Activated naive CD4-positive, alpha-beta T cell treated with anti-CD3 and anti-CD28 coated beads, Interleukin-2, amount 10 ng/mL, durations not matched to agents 7 days and 5 days (primary cell): ENCODE data around the gene SART3.
"Not testable (repeated sequence)": the region's sequence is repeated elsewhere in the genome, so short reads cannot be mapped to it uniquely, and the experiment has no call there.

Source experiments
- CTCF ChIA-PET: fragments of 350-600 bp; sonication (Branson Sonifier 250); formaldehyde crosslinking; loops from one replicate; lab custom pipeline; 2021; ENCODE audit warnings: antibody characterized with exemption; lab: Charles Lee
- DNase-seq: peaks from one replicate; pipeline ENCODE4 v3.0.0-alpha.2; 2020
- H3K27ac Mint-ChIP-seq: one replicate; pipeline ENCODE4 v1.8.0; 2021; ENCODE audit warnings: mild to moderate bottlenecking, moderate library complexity, mixed read lengths
- H3K27me3 Mint-ChIP-seq: one replicate; pipeline ENCODE4 v1.8.0; 2021; ENCODE audit warnings: mild to moderate bottlenecking, mixed read lengths
- H3K36me3 Mint-ChIP-seq: one replicate; pipeline ENCODE4 v1.8.0; 2021; ENCODE audit warnings: mixed read lengths
- H3K4me1 Mint-ChIP-seq: one replicate; pipeline ENCODE4 v1.8.0; 2021; ENCODE audit warnings: mixed read lengths
- H3K4me3 Mint-ChIP-seq: one replicate; pipeline ENCODE4 v1.8.0; 2021; ENCODE audit warnings: mild to moderate bottlenecking, moderate library complexity, mixed read lengths
- H3K9me3 Mint-ChIP-seq: one replicate; pipeline ENCODE4 v1.8.0; 2021; ENCODE audit warnings: mixed read lengths

Gene SART3

DNA sequence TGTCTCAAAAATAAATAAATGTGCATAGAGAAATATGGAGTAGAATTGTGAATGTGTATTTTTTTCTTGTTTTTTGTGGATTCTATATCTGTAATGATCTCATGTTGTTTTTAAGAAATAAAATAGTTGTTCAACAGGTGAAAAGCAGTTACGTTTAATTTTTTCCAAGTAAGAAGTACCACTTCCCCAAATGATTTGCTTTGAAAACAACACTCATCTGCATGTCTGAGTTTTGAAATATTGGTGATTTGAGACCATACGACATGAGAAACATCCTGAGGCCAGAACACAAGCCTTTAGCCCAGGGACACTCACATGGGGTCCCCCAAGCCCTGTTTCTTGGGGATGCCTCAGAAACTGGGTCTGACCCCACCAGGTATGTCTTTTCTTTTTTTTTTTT lies 50.1 kb downstream of the SART3 start:
- DNase-seq = no peak
- peaks cover 23% of the 10 kb centered on the region for H3K4me1 Mint-ChIP-seq
- H3K27me3 Mint-ChIP-seq = peaks cover 8% of the 10 kb centered on the region
- H3K27ac Mint-ChIP-seq = no peak overlapping the region
- H3K4me3 Mint-ChIP-seq = no peak overlapping the region
- CTCF ChIA-PET = no interaction called here
- no peaks in the 10 kb centered on the region for H3K9me3 Mint-ChIP-seq
- peaks cover 2% of the 10 kb centered on the region for H3K36me3 Mint-ChIP-seq

- Mint-ChIP-seq H3K27me3 (peaks cover 8% of the 10 kb centered on the region), H3K4me3 (no peak overlapping the region), H3K36me3 (no peaks in the 10 kb centered on the region), H3K4me1 (peaks cover 19% of the 10 kb centered on the region), H3K27ac (no peak overlapping the region), H3K9me3 (no peaks in the 10 kb centered on the region)
- CTCF ChIA-PET = no interaction called here
- no peak for DNase-seq
Measured at GRCh38 chr12:108509806-108510205, 51.2 kb downstream of the SART3 start.

GRCh38 chr12:108507971-108508642 lies 52.9 kb downstream of the SART3 start:
- DNase-seq = no peak
- peaks cover 10% of the 10 kb centered on the region for H3K9me3 Mint-ChIP-seq

DNA sequence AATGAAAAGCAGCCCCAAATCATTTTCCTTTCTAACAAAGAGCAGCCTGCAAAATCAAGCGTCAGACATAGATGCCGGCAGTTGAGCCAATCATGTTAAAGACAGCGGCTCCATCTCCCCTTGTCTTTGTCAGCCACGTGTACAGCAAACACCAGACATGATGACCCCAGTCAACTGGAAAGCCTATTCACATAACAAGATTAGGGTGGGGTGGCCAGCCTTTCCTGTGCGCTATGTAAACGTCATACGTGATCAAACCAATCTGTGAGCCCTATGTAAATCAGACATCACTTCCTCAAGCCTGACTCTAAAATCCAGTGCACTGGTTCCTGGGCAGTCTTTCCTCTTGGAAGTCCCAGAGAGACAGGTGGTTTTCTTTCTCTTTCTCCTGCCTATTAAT lies 55.8 kb downstream of the SART3 start:
- H3K4me1 Mint-ChIP-seq = no peaks in the 10 kb centered on the region
- peaks cover 1% of the 10 kb centered on the region for H3K36me3 Mint-ChIP-seq
- H3K27me3 Mint-ChIP-seq = peaks cover 3% of the 10 kb centered on the region
- H3K27ac Mint-ChIP-seq = no peak overlapping the region
- no peak for DNase-seq
- H3K4me3 Mint-ChIP-seq = no peak overlapping the region
- peaks cover 17% of the 10 kb centered on the region for H3K9me3 Mint-ChIP-seq
- CTCF ChIA-PET = no interaction called here

More at GRCh38 chr12:108507971-108508642, 52.9 kb downstream of the SART3 start:
- no peak overlapping the region for H3K4me3 Mint-ChIP-seq
- peaks cover 1% of the 10 kb centered on the region for H3K36me3 Mint-ChIP-seq
- peaks cover 10% of the 10 kb centered on the region for H3K4me1 Mint-ChIP-seq
- H3K27ac Mint-ChIP-seq = no peak overlapping the region
- CTCF ChIA-PET = interaction anchor here (0.6 to 2.0 kb wide), 4 partner anchors 12 to 590 kb away, joined by 3 to 8 read pairs (median 4); no protein-coding TSS in a partner anchor
- peaks cover 8% of the 10 kb centered on the region for H3K27me3 Mint-ChIP-seq

DNA sequence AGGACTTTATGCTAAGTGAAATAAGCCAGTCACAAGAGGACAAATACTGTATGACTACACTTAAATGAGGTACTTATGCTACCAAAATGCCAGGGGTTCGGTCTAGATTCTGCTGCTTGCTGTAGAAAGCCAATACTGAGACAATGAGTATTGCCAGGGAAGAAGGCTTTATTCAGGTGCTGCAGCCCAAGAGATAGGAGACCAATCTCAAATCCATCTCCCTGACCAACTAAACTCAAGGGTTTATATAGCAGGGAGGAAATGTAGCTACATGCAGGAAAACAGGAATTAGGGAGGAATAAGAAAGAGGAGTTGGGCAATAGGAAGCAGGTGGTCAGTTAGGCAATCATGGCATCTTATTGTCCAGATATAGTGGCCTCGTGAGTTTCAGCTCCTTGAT lies 58.1 kb downstream of the SART3 start:
- Mint-ChIP-seq H3K27ac (no peak overlapping the region), H3K4me3 (no peak overlapping the region), H3K36me3 (peaks cover 1% of the 10 kb centered on the region), H3K27me3 (no peaks in the 10 kb centered on the region), H3K4me1 (no peaks in the 10 kb centered on the region), H3K9me3 (peaks cover 17% of the 10 kb centered on the region)
- CTCF ChIA-PET = no interaction called here
- DNase-seq = no peak

- CTCF ChIA-PET = no interaction called here
- DNase-seq = no peak
- Mint-ChIP-seq H3K9me3 (peaks cover 8% of the 10 kb centered on the region), H3K27ac (no peak overlapping the region), H3K27me3 (peaks cover 20% of the 10 kb centered on the region), H3K4me3 (no peak overlapping the region), H3K36me3 (peaks cover under 1% of the 10 kb centered on the region), H3K4me1 (no peaks in the 10 kb centered on the region)
Measured at GRCh38 chr12:108498136-108498535, 62.8 kb downstream of the SART3 start.

DNA sequence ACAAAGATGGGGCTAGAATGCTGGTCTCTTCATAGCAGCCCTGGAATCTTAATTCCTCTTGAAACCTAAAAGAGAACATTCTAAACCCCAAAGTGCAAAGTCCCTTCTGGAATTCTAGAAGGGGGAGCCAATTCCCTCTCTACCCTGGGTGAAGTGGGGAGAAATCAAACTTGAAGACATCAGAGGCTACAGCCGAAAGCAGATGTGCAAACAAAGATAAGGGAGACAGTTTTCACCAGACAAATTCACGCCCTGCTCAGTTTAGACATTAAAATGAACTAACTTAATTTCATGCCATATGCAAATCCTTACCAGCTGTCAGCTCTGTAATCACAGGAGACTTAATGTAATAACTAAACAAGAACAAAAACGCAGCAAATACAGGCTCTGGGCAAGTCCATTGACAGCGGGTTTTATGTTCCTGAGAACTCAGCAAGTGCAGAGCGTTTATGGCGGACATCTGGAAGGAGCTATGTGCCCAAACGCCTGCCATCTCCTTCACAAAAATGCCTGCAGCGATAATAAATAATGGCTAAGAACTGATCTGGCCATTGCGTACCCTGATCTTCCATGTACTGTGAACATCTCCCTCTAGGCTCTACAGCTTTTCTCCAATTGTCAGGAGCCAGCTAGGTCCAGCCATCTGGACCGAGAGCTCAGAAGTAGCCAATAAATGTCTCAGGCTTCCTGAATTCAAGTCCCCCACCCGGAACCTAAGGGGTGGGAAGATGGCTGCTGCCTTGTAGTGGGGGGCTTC lies 65.0 kb downstream of the SART3 start:
- Mint-ChIP-seq H3K9me3 (no peaks in the 10 kb centered on the region), H3K4me1 (no peaks in the 10 kb centered on the region), H3K27ac (no peak overlapping the region), H3K4me3 (no peak overlapping the region), H3K27me3 (peaks cover 24% of the 10 kb centered on the region), H3K36me3 (no peaks in the 10 kb centered on the region)
- DNase-seq = no peak
- CTCF ChIA-PET = interaction anchor here (1.3 to 2.2 kb wide), 3 partner anchors 12 to 431 kb away, joined by 3 to 8 read pairs (median 5); no protein-coding TSS in a partner anchor

DNA sequence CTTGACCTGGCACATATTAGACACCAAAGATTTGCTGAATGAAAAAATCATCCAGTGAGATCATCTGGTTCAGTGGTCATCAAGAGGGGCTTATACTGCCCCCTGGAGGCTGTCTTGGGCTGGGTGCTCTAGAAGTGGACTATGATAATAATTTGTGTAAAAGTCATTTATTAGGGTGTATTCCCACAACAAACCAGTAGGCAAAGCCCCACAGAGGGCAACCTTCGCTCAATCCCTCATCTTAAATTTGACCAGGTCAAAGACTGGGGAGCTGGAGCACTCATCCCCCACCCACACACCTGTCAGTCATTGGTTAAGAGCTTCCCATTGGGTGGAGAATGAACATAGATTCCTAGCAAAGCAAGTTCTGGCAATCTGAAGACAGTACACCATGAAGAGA lies 65.9 kb downstream of the SART3 start:
- no peaks in the 10 kb centered on the region for H3K4me1 Mint-ChIP-seq

GRCh38 chr12:108491256-108491655 lies 69.7 kb downstream of the SART3 start:
- H3K4me1 Mint-ChIP-seq = no peaks in the 10 kb centered on the region
- CTCF ChIA-PET = interaction anchor here (0.6 kb wide), 1 partner anchor 142 kb away, joined by 3 read pairs; no protein-coding TSS in a partner anchor
- H3K27me3 Mint-ChIP-seq = peaks cover 24% of the 10 kb centered on the region
- H3K36me3 Mint-ChIP-seq = no peaks in the 10 kb centered on the region
- peaks cover 1% of the 10 kb centered on the region for H3K9me3 Mint-ChIP-seq
- DNase-seq = no peak
- H3K27ac Mint-ChIP-seq = no peak overlapping the region
- no peak overlapping the region for H3K4me3 Mint-ChIP-seq

More for the DNA sequence above, 65.9 kb downstream of the SART3 start:
- CTCF ChIA-PET = interaction anchor here (1.3 to 2.2 kb wide), 2 partner anchors 13 to 430 kb away, joined by 5 to 8 read pairs; no protein-coding TSS in a partner anchor
- Mint-ChIP-seq H3K4me3 (no peak overlapping the region), H3K36me3 (no peaks in the 10 kb centered on the region), H3K27ac (no peak overlapping the region), H3K9me3 (no peaks in the 10 kb centered on the region), H3K27me3 (peaks cover 27% of the 10 kb centered on the region)
- peak; percentile 31 for DNase-seq

DNA sequence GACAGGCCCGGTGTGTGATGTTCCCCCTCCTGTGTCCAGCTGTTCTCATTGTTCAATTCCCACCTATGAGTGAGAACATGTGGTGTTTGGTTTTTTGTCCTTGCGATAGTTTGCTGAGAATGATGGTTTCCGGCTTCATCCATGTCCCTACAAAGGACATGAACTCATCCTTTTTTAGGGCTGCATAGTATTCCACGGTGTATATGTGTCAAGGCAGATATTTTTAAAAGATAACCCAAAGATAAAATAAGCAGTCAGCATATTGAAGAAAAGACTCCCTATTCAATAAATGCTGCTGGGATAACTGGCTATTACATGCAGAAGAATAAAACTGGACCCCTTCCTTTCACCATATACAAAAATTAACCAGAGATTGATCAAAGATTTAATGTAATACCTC lies 73.9 kb downstream of the SART3 start:
- CTCF ChIA-PET, H3K4me1 Mint-ChIP-seq, H3K9me3 Mint-ChIP-seq, DNase-seq, H3K27ac Mint-ChIP-seq, H3K4me3 Mint-ChIP-seq, H3K36me3 Mint-ChIP-seq: not testable (repeated sequence)
- H3K27me3 Mint-ChIP-seq = peaks cover 14% of the 10 kb centered on the region

- H3K9me3 Mint-ChIP-seq, H3K27ac Mint-ChIP-seq, H3K4me3 Mint-ChIP-seq, CTCF ChIA-PET, H3K4me1 Mint-ChIP-seq, DNase-seq, H3K36me3 Mint-ChIP-seq: not testable (repeated sequence)
- H3K27me3 Mint-ChIP-seq = peaks cover 12% of the 10 kb centered on the region
Measured at GRCh38 chr12:108485371-108485770, 75.6 kb downstream of the SART3 start.

DNA sequence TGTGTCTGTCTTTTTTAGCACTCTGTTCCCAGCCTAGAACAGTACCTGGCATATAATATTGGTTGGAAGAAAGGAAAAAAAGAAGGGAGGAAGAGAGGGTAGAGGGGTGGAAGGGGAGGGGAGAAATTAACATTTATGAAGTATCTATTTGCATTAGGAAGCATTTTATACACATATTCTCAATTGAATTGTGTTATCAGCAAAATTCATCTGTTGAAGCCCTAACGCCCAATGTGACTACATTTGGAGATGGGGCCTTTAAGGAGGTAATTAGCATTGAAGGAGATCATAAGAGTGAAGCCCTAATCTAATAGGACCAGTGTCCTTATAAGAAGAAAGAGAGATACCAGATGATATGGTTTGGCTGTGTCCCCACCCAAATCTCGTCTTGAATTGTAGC lies 76.1 kb downstream of the SART3 start:
- Mint-ChIP-seq H3K4me3 (no peak overlapping the region), H3K9me3 (peaks cover 1% of the 10 kb centered on the region), H3K4me1 (no peaks in the 10 kb centered on the region), H3K27me3 (peaks cover 13% of the 10 kb centered on the region), H3K27ac (no peak overlapping the region), H3K36me3 (no peaks in the 10 kb centered on the region)
- CTCF ChIA-PET = no interaction called here
- no peak for DNase-seq

GRCh38 chr12:108484431-108484830 lies 76.5 kb downstream of the SART3 start:
- no peak for DNase-seq
- Mint-ChIP-seq H3K36me3 (no peaks in the 10 kb centered on the region), H3K27me3 (peaks cover 13% of the 10 kb centered on the region), H3K4me3 (no peak overlapping the region), H3K9me3 (peaks cover 1% of the 10 kb centered on the region), H3K4me1 (no peaks in the 10 kb centered on the region), H3K27ac (no peak overlapping the region)
- CTCF ChIA-PET = no interaction called here

DNA sequence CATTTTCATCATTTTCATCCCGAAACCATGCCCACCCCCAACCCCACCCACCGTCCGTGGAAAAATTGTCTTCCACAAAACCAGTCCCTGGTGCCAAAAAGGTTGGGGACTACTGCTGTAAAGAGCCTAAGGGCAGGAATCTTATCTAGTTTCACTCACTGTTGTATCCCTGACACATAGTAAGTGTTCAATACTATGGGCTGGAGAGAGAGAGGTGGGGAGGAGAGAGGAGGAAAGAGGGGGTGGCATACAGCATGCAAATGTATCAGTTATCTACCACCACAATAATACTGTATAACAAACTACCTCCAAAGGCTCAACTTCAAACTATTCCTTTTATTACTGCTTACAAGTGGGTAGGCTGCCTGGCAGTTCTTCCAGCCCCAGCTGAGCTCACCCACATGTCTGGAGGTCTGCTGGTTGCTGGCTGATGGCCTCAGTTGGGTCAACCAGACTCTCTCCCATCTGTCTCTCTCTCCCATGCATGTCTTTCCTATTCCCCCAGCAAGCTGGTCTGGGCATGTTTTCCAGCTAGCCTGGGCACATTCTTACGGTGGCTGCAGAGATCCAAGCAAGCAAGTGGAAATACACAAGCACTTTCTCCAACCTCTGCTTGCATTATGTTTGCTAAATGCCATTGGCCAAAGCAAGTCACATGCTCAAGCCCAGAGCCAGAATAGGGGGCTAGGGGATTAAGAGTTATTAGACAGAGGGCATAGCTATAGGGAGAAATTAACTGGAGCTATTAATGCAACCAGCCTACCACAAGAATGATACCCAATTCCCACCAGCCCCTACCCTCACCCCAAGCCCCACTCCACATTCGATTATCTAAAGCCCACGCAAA lies 77.5 kb downstream of the SART3 start:
- Mint-ChIP-seq H3K4me3 (no peak overlapping the region), H3K9me3 (peaks cover 1% of the 10 kb centered on the region), H3K27ac (no peak overlapping the region), H3K4me1 (no peaks in the 10 kb centered on the region), H3K36me3 (no peaks in the 10 kb centered on the region), H3K27me3 (peaks cover 13% of the 10 kb centered on the region)
- CTCF ChIA-PET = no interaction called here
- DNase-seq = no peak
